Suprapubic skin (tissue), 4 donors: ENCODE results near the gene GLP2R. TPM values are rescaled to one million over a fixed set of nuclear protein-coding genes. Genes with fewer than 3 reads are reported as not detected.

Source experiments
- DNase-seq, 2 donors: peaks; one replicate each; pipeline ENCODE4 v3.0.0-alpha.2; 2019; ENCODE audit warnings: low spot score in 2 of 2
- H3K27ac ChIP-seq: fragments of 200-600 bp; sonication (generic); one replicate; pipeline ENCODE4 v1.5.1; 2019
- H3K27me3 ChIP-seq: fragments of 200-600 bp; sonication (generic); one replicate; pipeline ENCODE4 v1.5.1; 2019
- H3K36me3 ChIP-seq: fragments of 200-600 bp; sonication (generic); one replicate; pipeline ENCODE4 v1.5.1; 2019
- H3K4me1 ChIP-seq: fragments of 200-600 bp; sonication (generic); one replicate; pipeline ENCODE4 v1.5.1; 2019
- H3K4me3 ChIP-seq: fragments of 200-600 bp; sonication (generic); one replicate; pipeline ENCODE4 v1.5.1; 2019; ENCODE audit warnings: mild to moderate bottlenecking
- H3K9me3 ChIP-seq: fragments of 200-600 bp; sonication (generic); one replicate; pipeline ENCODE4 v1.5.1; 2019
- EP300 ChIP-seq: sonication (generic); formaldehyde crosslinking; IDR thresholded peaks from one replicate; pipeline ENCODE4 v1.6.1; 2017; ENCODE audit warnings: antibody characterized with exemption
- POLR2A ChIP-seq, 2 donors: fragments of 450-650 bp; IDR thresholded peaks; one replicate each; pipeline ENCODE4 v1.6.1; 2017; ENCODE audit warnings: antibody characterized with exemption in 2 of 2, mild to moderate bottlenecking in 2 of 2, moderate library complexity in 2 of 2
- POLR2AphosphoS5 ChIP-seq, 3 donors: sonication (generic); formaldehyde crosslinking; IDR thresholded peaks; one replicate each; pipeline ENCODE4 v1.6.1; 2017; ENCODE audit warnings: antibody characterized with exemption in 3 of 3
- WGBS: methylation state at CpG from one replicate; pipeline ENCODE4 v1.1.5; 2018; 5-methylcytosine and 5-hydroxymethylcytosine counted together
- total RNA-seq, 4 donors: library from RNA; depleted of rRNA; stranded (reverse); fragments of >200 nt; gene quantifications; one replicate each; pipeline ENCODE4 v1.1.0, GENCODE V29; 2016
- TF ChIP-seq, protein P1 (sequence below), 2 donors: fragments of 200-600 bp in 1 of 2; fragments of 450-650 bp in 1 of 2; sonication (generic) in 1 of 2; IDR thresholded peaks; one replicate each; pipeline ENCODE4 v1.5.1; 2016 to 2019; ENCODE audit warnings: antibody characterized with exemption in 2 of 2, mild to moderate bottlenecking in 1 of 2, moderate library complexity in 1 of 2

GLP2R gene
- total RNA-seq, 4 donors from 2014 or later: 0.40 to 0.76 (median 0.49) TPM; not detected in 1

DNA sequence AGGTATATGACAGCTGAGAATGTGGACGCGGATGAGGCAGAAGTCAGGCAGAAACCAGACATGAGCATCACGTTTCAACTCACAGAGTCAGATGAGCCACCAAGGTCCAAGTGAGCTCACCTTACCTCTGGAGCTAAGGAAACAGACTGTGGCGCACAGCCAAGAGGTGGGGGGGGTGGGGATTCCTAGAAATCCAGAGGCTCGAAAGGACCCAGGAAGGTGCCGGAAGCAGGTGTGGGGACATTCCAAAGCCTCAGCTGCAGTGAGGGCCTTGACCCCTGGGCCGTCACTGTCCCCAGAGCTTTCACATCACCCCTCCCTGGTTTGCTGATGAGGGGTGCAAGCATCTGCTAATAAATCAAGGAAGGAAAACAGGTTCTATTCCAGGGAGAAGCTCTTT is 108.6 kb downstream of the GLP2R start:
- H3K9me3 ChIP-seq: no peaks in the 10 kb centered on the region
- no peak for DNase-seq
- H3K4me1 ChIP-seq: peaks cover 24% of the 10 kb centered on the region
- H3K36me3 ChIP-seq: peaks cover 19% of the 10 kb centered on the region
- no peak overlapping the region for H3K4me3 ChIP-seq
- WGBS: 73% methylated on average over 7 of the region's 7 CpGs
- TF ChIP-seq POLR2A (IDR thresholded peaks at IDR 0.05) (no peak), POLR2AphosphoS5 (IDR thresholded peaks at IDR 0.05) (no peak), EP300 (no peak)
- TF ChIP-seq, protein P1, sequence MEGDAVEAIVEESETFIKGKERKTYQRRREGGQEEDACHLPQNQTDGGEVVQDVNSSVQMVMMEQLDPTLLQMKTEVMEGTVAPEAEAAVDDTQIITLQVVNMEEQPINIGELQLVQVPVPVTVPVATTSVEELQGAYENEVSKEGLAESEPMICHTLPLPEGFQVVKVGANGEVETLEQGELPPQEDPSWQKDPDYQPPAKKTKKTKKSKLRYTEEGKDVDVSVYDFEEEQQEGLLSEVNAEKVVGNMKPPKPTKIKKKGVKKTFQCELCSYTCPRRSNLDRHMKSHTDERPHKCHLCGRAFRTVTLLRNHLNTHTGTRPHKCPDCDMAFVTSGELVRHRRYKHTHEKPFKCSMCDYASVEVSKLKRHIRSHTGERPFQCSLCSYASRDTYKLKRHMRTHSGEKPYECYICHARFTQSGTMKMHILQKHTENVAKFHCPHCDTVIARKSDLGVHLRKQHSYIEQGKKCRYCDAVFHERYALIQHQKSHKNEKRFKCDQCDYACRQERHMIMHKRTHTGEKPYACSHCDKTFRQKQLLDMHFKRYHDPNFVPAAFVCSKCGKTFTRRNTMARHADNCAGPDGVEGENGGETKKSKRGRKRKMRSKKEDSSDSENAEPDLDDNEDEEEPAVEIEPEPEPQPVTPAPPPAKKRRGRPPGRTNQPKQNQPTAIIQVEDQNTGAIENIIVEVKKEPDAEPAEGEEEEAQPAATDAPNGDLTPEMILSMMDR (IDR thresholded peaks at IDR 0.05): no peak
- H3K27me3 ChIP-seq: no peaks in the 10 kb centered on the region
- no peak overlapping the region for H3K27ac ChIP-seq

DNA sequence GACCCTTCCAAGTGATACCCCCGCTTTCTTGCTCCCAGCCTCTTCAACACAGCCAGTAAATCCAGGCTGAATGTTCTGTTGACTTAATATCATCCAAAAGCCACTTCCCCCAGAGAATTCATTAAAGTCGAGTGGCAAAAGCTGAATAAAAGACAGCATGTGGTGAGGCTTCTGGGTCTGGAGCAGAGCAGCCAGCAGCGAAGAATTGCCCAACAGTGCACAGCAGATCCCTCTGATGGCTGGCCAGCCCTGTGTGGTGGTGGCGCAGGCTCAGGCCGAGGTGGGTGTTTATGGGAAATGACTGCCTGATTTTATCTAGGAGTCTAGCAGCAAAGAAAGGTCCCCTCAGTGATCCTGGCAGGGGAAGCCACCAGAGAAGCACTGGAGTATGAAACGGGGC is 109.7 kb downstream of the GLP2R start:
- 47% methylated on average over 6 of the region's 6 CpGs for WGBS
- DNase-seq: peak; percentile 80 to 87
- H3K9me3 ChIP-seq: no peaks in the 10 kb centered on the region
- no peaks in the 10 kb centered on the region for H3K27me3 ChIP-seq
- H3K27ac ChIP-seq: peak overlapping the region; percentile 49
- H3K36me3 ChIP-seq: peaks cover 27% of the 10 kb centered on the region
- H3K4me3 ChIP-seq: no peak overlapping the region
- no peak for TF ChIP-seq POLR2A (IDR thresholded peaks at IDR 0.05)
- peak in 1 of 3 donors; percentile 80 for TF ChIP-seq POLR2AphosphoS5 (IDR thresholded peaks at IDR 0.05)
- peaks cover 24% of the 10 kb centered on the region for H3K4me1 ChIP-seq

DNA sequence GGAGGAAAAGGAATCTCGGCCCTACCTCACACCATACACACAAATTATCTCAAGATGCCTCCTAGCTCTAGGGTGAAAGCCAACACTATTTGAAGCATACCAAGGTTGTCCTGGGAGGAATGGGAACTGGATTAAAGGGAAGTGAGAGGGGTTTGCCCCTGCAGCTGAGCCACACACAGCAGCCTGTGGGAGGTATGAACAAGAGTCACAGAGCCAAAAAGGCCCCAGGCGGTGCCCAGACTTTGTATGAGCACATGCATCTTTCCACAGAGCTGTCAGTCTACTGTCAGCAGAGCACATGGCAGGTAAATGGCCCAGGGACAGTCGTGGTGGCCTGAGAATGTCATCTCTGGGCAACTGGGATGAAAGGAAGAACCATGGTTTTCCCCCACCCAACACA is 110.4 kb downstream of the GLP2R start:
- TF ChIP-seq, protein P1 (IDR thresholded peaks at IDR 0.05): no peak
- H3K36me3 ChIP-seq: peaks cover 33% of the 10 kb centered on the region
- no peak for DNase-seq
- H3K27ac ChIP-seq: peak overlapping the region; percentile 49
- H3K4me3 ChIP-seq: no peak overlapping the region
- no peaks in the 10 kb centered on the region for H3K27me3 ChIP-seq
- no peaks in the 10 kb centered on the region for H3K9me3 ChIP-seq
- peaks cover 24% of the 10 kb centered on the region for H3K4me1 ChIP-seq
- 53% methylated on average over 3 of the region's 3 CpGs for WGBS

DNA sequence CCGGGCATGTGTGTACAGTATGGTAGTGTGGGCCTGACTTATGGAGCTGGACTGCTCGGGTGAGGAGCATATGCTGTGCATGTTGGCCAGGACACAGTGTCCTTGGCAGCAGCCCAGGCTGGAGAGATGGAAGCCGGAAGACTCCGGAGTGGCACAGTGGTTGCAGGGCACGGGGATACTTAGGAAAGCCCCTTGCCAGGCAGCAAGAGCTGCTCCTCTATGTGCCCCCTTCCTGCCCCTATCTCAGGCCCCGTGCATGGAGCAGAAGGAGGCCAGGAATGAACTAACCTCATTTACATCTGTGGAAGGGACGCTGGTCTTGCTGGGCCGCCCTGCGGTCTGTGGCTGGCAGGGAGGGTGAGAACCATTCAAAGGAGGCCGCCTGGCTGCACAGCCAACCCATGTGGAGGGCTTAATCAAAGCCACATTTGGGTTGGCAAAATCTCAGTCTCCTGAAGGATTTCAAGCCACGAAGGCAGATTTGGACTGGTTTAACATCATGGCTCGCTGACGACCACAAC is 111.6 kb downstream of the GLP2R start:
- Histone ChIP-seq H3K9me3 (no peaks in the 10 kb centered on the region), H3K4me1 (peaks cover 24% of the 10 kb centered on the region), H3K4me3 (no peak overlapping the region), H3K36me3 (peaks cover 38% of the 10 kb centered on the region), H3K27me3 (no peaks in the 10 kb centered on the region), H3K27ac (peak overlapping the region; percentile 30)
- WGBS: 60% methylated on average over 9 of the region's 13 CpGs
- peak; percentile 81 to 89 for DNase-seq
- TF ChIP-seq, protein P1 (IDR thresholded peaks at IDR 0.05): no peak
- TF ChIP-seq POLR2A (IDR thresholded peaks at IDR 0.05) (no peak), POLR2AphosphoS5 (IDR thresholded peaks at IDR 0.05) (peak in 1 of 3 donors; percentile 28), EP300 (no peak)

DNA sequence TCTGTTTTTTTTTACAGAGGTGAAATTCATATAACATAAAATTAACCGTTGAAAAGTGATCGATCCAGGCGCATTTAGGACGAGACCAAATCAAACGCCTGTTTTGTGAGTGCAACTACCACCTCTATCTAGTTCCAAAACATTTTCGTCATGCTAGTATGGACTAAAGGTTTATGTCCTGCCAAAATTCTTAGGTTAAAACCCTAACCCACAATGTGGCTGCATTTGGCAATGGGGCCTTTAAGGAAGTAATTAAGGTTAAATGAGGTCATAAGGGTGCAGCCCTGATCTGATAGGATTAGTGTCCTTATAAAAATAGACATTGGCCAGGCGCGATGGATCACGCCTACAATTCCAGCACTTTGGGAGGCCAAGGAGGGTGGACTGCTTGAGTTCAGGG is 112.2 kb downstream of the GLP2R start:
- peaks cover 24% of the 10 kb centered on the region for H3K4me1 ChIP-seq
- H3K27ac ChIP-seq: peak overlapping the region; percentile 30
- 84% methylated on average over 9 of the region's 9 CpGs for WGBS

More for the DNA sequence above, 112.2 kb downstream of the GLP2R start:
- DNase-seq: no peak
- no peaks in the 10 kb centered on the region for H3K27me3 ChIP-seq
- H3K36me3 ChIP-seq: peaks cover 38% of the 10 kb centered on the region
- TF ChIP-seq POLR2A (IDR thresholded peaks at IDR 0.05) (no peak), EP300 (no peak), POLR2AphosphoS5 (IDR thresholded peaks at IDR 0.05) (no peak)
- TF ChIP-seq, protein P1 (IDR thresholded peaks at IDR 0.05): no peak
- H3K9me3 ChIP-seq: no peaks in the 10 kb centered on the region
- no peak overlapping the region for H3K4me3 ChIP-seq
